NOMO-1 (cell line): ENCODE results near the gene SCNM1.
"Not testable (repeated sequence)": the region's sequence is repeated elsewhere in the genome, so short reads cannot be mapped to it uniquely, and the experiment has no call there.

Source experiments
- DNase-seq, 2 experiments: peaks; one replicate each; lab custom pipeline; 2025; ENCODE audit not compliant: unreplicated experiment in 2 of 2; lab: John Stamatoyannopoulos, UW

Gene SCNM1

DNA sequence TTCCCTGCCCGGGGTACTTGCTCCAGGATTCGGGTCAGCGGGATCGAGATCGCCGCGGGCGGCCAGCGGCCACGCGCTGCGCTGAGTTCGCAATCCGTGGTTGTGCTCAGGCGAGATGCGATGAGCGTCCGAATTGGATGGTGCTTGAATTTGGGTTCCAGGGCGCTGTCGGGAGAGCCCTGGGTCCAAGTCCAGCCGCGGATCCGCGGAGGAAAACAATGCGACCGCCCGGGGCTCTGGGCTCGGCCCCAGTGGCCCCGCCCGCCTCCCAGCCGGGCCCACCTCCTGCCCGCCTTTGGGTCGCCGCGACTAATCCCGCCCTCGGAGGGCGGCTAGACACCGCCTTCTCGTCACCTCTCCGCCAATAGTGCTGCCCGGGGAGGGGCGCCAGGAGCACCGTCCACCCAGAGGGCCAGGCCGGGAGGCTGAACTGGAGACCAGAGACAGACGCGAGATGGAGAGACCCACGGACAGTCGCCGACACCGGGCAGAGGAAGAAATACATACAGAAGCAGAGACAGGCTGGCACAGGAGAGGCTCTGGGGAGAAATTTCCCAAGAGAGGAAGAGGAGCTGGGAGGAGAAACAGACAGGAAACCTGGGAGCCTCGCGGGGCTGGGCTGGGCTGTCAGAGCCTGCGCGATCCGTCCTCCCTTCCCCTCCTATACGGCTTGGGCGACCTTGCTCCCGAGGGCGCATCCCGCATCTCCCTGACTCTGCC is 19.4 kb upstream of the SCNM1 start, which contains the start of gene SEMA6C:
TSS of gene SEMA6C (minus strand) at position 220 of the 720 bp plus-strand sequence. CDS start 4,010 bp downstream, outside the sequence.
- peak; percentile 84 to 91 for DNase-seq

DNA sequence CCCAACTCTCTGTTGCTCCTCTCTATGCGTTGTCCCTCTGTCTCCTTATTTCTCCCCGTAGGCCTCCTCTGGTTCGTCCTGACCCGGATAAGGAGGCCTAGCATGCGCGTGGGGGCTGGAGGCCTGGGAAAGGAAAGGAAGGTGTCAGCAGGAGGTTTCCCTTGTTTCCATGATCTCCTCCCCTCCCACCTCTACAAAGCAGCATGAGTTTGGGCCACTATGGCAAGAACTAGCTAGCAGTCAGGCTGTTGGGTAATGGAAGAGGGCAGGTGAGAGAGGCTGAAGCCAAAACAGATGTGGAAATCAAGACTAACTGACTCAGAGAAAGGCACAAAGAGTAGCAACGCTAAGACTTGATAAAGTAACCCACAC is 18.8 kb upstream of the SCNM1 start:
- no peak for DNase-seq

DNA sequence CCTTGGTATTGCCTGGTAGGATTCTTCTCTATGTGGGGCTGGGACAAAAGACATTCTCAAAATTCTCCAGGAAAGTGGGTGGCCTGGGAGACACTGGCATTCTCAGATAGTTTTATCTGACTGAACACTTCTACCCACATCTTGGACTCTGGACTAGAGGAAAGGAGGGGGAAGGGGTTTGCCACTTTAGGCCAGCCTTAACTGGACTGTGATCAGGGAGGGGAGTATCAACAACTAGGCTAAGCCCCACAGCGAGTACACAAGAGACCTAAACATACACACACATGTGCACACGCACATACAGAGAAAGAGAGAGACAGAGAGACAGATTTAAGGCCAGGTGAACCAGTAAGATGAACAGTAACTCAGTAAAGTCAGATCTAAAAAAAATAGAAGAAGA is 18.3 kb upstream of the SCNM1 start:
- no peak for DNase-seq

DNA sequence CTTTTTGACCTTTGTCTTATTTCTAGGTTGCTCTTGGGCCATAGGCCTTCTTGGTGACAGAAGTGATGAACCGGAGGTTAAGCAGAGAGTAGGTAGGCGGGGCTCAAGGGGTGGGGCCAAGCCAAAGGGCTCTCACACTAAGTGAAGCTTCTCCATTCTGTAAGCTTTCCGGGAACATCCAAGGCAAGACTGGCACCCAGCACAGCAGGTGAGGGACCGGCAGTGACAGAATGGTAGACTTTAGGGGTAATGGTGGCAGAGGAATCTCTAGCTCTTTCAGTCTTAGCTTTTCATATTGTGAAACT is 9.5 kb upstream of the SCNM1 start, which contains the start of gene TNFAIP8L2:
TSS of gene TNFAIP8L2 (plus strand) at position 135 of the 305 bp plus-strand sequence. CDS start 2,049 bp downstream, outside the sequence.
- peak; percentile 78 to 80 for DNase-seq

DNA sequence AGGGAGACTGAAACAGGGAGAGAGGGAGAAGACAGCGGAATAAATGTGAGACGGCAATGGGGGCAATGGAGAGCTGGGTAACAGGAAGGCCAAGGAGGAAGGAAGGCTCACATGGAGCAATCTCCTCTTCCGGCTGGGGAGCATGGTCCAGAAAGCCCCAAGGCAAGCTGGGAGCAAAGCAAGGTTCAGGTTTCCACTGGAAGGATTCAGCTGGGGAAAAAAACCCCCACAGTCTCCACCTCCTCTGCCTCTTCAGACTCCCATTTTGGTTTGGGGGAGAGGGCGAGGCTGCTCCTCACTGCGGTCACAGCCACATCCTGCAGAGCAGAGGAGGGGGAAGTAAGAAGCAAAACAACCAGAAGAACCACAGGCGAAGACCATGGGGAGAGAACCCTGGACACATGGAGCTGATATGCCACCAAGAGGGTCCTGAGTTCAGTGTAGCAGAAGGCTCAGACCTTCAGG is 8.8 kb upstream of the SCNM1 start:
- DNase-seq, result peak; percentile 71 to 72

DNA sequence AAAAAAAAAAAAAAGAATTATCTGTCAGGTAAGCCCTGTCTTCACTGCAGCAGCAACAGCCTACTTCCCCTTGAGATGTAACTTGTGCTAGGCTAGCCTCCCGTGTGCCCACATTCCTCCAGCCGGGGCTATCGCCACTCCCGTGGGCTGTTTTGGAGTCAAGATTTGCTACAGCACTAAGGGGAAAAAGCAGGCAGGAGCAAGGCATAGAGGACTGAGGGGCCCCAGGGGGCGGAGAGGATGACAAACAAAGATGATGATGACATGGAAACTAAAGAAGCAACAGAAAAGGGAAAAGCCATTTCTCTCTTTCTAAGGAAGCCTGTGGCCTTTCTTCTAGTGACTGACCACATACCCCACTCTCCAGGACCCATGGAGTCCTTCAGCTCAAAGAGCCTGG is 7.6 kb upstream of the SCNM1 start:
- DNase-seq, result peak; percentile 8 to 39

DNA sequence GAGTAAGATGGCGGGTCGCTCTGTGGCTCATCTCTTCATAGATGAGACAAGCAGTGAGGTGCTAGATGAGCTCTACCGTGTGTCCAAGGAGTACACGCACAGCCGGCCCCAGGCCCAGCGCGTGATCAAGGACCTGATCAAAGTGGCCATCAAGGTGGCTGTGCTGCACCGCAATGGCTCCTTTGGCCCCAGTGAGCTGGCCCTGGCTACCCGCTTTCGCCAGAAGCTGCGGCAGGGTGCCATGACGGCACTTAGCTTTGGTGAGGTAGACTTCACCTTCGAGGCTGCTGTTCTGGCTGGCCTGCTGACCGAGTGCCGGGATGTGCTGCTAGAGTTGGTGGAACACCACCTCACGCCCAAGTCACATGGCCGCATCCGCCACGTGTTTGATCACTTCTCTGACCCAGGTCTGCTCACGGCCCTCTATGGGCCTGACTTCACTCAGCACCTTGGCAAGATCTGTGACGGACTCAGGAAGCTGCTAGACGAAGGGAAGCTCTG is 7.1 kb upstream of the SCNM1 start:
- peak; percentile 18 to 31 for DNase-seq

DNA sequence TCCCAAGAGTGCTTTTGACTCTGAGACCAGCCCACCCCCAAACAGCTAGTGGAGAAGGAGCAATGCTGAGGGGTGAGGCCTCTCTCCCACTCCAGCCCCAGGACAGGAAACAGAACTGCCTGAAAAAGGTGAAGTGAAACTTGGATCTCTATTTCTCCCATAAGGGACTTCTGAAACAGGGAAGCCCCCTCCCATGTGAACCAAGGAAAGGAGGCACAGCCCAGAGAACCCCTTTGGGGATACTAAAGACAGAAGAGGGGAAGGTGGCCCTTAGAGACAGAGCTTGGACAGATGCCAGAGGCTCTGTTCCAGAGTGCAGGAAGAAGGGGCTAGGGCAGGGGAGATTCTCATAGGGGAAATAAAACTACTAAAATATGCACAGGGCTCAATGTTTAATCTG is 6.6 kb upstream of the SCNM1 start:
- peak in 1 of 2 experiments; percentile 18 for DNase-seq

DNA sequence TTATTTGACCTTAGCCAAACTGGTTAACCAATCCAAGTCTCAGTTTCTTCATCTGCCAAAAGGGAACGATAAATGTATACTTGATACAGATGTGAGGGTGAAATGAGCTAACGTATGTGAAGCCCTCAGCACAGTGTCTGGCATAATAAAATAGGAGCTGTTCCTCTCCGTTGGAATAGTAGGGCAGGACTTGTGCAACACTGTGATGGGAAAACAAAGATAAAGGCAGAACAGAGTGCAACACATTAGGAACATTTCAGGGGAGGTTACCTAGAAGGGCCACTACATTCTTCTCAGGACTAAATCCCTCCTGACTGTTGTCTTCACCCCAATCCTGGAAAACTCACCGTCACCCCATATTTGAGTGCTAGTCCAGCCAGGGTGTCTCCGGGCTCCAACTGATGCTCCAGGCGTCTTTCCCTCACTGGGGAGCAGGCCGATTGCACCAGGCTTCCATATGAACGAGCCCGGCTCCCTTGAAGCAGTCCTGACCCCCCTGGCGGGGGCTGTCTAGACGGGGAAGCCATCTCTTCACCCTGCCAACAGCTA is 1.1 kb upstream of the SCNM1 start:
- no peak for DNase-seq

DNA sequence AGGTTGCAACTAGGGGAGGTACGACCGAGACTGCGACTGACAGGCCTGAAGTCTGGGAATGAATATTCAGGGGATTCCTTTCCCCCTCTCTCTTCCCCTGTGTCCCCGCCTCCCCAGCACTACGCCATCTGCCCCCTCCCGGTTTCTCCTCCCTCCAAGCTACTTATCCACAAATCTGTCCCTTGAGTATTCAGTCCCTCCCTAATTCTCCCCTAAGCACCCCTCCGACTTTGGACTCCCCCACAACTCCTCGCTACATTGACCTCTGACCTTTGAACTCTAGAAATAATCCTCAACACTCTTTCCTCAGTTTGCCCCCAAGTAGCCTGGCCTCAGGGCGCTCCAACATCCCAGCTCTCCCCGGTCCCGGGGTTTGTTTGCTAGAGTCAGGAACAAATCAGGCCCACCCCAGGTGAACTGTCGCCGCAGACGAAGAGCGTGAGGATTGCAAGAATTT is 635 bp upstream of the SCNM1 start:
- no peak for DNase-seq

DNA sequence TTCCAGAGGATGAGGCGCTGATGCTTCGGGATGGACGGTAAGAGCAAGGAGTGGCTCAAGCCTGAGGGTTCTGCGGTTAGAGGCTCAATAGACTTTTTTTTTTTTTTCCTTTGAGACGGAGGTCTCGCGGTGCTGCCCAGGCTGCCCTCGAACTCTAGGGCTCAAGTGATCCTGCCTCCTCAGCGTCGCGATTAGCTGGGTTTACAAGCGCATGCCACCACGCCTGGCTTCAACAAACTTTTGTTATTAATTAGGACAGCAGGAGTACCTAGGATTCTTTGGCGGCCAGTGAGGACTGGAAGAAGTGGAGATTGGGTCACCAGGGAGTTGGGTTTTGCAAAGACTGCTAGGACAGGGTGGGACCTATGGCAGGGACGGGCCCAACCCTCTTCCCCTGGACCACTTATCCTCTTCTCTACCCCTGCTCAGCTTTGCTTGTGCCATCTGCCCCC is 587 bp downstream of the SCNM1 start:
- peak; percentile 6 to 35 for DNase-seq

DNA sequence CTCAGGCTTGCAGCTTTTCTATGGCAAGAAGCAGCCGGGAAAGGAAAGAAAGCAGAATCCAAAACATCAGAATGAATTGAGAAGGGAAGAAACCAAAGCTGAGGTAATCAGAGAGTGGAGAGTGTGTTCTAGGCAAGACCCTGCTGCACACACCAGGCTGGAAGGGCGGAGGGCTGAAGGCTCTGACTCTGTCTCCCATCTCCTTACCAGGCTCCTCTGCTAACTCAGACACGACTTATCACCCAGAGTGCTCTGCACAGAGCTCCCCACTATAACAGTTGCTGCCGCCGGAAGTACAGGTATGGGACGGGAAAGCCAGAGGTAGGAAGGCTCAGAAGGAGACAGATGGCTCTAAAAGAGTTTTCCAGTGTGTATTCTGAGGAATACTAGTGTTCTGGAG is 1.2 kb downstream of the SCNM1 start:
- DNase-seq, result no peak

DNA sequence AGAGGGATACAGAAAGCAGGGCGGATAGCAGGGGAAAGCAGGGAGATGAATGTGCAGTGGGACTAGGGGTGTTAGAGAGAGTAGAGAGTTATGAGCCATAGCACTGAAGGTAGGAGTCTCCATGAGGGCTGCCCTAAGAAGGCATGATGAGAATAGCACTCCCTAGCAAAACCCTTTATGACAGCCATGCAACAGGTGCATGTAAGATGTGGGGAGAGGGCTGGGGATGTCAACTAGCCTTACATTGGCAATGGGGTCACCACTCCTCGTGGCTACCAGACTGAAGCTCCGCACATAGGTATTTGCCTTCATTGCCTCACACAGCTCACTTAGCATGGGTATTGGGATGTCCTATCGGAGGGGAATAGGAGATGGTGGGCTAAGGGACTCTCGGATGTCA is 5.2 kb downstream of the SCNM1 start:
- no peak for DNase-seq

DNA sequence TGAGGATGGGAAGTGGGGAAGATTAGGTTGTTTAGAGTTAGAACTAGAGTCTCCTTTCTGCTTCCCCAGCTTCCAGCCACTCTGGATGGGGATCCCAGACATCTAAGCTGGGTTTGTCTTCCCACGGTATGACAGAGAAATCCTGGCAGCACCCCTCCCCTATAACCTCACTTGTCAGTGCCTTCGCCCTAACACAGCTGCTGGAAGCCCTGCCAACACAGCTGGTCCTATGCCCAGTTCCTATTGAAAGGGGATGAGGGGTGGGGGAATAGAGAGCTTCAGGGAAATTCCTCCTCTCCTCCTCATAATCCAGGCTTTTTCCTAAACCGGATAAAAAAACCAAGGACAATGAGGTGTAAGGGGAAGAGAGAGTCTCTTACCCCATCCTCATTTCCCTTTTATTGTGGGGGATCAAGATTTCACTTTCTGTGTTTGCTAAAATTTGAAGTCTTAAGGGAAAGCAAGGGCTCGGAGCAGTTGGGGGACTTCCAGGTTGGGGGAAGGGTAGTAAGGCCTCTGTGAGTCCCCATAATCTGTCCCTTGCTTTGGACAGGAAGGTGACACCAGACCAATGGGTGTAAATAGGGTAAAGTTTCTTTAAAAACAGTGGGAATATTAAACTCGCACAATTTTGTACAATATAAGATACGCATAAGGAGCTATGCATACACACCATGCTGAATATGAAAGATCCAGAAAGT is 9.2 kb downstream of the SCNM1 start:
- no peak for DNase-seq

DNA sequence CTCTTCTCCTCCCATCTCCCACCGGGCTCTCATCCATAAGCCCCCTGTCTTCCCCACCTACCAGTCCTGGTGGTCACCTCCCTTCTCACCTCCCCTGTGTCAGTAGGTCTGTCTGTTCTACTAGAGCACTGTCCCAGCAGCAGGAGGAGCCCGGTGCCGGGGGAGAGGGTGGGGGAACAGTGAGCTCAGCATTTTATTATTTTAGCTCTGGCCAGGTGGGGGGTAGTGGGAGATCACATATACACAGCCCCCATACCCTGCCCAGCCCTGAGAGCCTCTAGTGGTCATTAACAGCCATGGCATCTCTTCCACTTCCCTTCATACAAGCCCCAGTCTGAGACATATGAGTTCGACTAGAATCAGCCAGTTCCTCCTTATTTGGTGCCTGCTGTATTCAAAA is 9.9 kb downstream of the SCNM1 start, which contains the start of gene TMOD4:
TSS of gene TMOD4 (minus strand) at position 119 of the 400 bp plus-strand sequence. CDS start 1,106 bp downstream, outside the sequence.
- peak; percentile 15 to 25 for DNase-seq

DNA sequence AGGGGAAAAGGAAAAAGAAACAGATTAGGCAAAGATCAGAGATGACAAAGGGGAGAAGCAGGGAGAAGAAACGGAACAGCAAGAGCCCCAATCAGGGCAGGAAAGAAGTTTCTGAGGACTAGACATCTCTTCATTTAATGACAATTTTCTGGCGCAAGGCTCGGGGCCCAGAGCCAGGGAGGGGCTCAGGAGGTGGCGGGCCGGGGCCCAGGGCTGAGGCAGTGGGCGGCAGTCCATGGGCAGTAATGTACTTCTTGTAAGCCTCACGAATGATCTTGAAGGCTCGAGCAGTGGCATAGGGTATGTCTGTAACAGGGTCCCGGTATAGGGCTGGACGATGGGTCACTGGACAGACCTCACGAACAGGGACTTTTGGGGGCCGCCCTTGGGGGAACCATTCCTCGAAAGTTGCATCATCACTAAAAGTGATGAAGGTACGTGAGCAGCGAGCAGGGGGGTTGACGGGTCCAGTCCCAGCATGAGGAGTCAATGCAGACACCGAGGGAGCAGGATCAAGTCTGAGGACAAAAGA is 10.6 kb downstream of the SCNM1 start:
- DNase-seq, result no peak

DNA sequence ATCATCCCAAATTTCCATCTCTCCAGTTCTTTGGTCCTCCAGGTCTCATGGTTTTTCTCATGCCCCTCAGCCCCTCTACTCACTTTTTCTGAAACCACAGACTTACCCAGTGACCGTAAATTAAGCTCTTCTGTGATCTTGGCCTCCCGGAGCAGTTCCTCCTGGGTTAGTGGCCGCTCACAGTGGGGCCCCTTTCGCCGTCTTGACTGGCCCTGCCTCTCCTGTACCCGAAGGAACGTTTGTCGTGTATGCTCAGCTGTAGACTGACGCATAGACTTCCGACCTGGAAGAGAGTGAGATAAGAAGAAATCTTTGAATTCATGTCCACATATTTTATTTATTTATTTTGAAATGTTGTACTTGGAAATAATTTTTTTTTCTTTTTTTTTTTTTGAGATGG is 18.3 kb downstream of the SCNM1 start:
- no peak for DNase-seq

DNA sequence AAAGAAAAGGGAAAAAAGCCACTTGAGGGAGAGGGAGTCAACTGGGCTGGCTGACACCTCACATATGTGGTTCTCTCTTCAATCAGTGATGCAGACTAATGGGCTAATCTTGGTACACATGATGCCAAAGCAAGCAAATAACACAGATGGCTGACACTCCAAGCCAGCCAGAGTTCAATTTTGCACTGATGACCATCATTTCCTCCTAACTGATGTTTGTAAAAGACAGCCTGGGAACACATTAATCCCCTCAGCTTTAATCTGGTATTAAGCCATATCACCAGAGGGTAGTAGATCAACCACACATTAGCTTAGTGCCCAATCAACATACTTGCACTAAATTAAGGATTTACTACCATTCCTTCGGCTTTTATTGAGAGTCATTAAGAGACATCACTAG is 21.3 kb downstream of the SCNM1 start:
- no peak for DNase-seq

DNA sequence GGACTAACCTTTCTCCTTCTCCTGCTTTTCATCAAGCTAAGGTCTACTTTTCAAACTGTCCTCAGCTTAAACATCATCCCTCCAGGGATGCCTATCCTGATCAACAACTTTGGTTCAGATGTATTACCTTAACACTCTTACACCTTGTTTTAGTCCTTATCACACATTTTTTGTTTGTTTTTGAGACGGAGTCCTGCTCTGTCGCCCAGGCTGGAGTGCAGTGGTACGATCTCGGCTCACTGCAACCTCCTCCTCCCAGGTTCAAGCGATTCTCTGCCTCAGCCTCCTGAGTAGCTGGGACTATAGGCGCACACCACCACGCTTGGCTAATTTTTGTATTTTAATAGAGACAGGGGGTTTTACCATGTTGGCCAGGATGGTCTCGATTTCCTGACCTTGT is 22.7 kb downstream of the SCNM1 start:
- not testable (repeated sequence) for DNase-seq

DNA sequence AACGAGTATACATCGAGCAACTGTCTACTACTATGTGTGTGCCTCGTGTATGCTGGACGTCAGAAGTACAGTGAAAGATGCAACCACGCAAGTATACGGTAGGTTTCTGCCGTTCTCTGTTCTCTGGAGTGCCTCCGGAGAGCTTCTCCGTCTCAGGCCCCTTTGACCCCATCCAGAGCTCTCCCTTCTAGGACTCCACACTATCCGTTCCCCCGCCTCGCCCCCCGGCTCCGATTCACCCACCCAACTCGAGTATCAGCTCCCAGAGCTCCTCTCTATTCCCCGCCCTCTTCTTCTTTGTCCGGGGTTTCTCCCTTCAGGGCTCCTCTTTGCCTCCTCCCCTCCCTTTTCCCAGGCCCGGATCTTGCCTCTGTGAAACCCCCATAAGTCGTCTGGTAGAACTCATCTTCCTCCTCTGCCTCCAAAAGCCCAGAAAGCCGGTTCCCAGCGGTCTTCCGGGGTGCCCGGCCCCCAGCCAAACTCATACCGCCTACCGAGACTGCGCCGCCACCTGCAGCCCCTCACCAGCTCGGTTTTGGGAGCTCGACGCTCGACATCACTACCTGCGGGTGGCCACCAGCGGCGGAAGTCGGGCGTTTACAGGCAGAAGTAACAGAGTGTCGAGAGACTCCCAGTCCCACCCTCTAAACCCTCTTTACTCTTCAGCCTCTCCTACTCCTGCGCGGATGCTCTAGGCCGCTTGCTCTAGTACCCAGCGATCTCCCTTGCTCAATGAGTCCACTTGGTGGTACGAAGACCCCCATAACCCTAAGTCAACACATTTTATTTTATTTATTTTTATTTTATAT is 23.9 kb downstream of the SCNM1 start, which contains the start of gene VPS72:
TSS of gene VPS72 (minus strand) at position 561 of the 809 bp plus-strand sequence. CDS start at position 485, 76 bp downstream.
- peak; percentile 85 to 91 for DNase-seq
